ENCODE results near the gene PPP2R5E. TPM values are rescaled to one million over a fixed set of nuclear protein-coding genes. Genes with fewer than 3 reads are reported as not detected.

Gene PPP2R5E
- total RNA-seq, 1 donor = 24.1 TPM

DNA sequence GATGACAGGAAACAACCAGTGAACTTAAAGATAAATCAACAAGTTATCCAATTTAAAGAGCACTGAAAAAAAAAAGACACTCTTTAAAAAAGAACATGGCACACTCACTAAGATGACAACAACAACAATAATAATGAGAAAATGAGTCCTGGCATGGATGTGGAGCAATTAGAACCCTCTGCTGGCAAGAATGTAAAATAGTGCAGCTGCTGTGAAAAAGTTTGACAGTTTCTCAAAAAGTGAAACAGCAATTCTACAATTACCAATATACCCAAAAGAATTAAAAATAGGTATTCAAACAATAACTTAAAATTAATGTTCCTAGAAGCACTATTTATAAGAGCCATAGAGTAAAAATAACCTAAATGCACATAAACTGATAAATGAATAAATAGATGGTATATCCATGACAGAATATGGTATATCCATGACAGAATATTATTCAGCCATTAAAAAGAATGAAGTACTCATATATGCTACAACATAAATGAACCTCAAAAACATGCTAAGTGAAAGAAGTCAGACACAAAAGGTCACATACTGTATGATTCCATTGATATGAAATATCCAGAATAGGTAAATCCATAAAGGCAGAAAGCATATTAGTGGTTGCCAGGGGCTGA is 175.3 kb downstream of the PPP2R5E start:
- Histone ChIP-seq H3K4me3 (ENCODE audit: low read length) (no peak overlapping the region), H3K4me1 (ENCODE audit: insufficient read depth, low read length) (no peaks in the 10 kb centered on the region), H3K9me3 (ENCODE audit: low read depth, low read length) (no peaks in the 10 kb centered on the region), H3K27me3 (ENCODE audit: insufficient read depth, low read length) (no peaks in the 10 kb centered on the region)

GRCh38 chr14:63362389-63362819 is 180.8 kb downstream of the PPP2R5E start:
- Histone ChIP-seq H3K4me3 (ENCODE audit: low read length) (no peak overlapping the region), H3K4me1 (ENCODE audit: insufficient read depth, low read length) (no peaks in the 10 kb centered on the region), H3K27me3 (ENCODE audit: insufficient read depth, low read length) (no peaks in the 10 kb centered on the region), H3K9me3 (ENCODE audit: low read depth, low read length) (no peaks in the 10 kb centered on the region)

DNA sequence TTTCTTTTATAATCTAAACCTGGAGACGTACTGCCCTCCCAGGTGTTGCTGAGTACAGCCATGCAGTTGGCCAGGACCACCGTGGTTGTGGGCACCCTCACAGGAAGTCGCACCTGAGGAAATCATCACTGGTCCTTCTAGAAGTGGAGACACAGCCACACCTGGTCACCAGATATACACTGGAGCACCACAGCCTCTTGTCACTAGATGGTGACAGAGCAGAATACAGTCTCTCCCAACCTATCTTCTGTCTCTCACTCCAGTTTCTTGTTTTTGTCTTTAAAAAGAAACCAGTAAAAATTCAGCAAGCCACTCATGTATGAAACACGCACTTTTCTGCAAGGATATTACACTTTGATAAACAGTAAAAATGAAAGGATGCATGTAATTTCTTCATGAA is 181.4 kb downstream of the PPP2R5E start:
- Histone ChIP-seq H3K4me3 (ENCODE audit: low read length) (no peak overlapping the region), H3K27me3 (ENCODE audit: insufficient read depth, low read length) (no peaks in the 10 kb centered on the region), H3K4me1 (ENCODE audit: insufficient read depth, low read length) (no peaks in the 10 kb centered on the region), H3K9me3 (ENCODE audit: low read depth, low read length) (no peaks in the 10 kb centered on the region)

- no peaks in the 10 kb centered on the region for H3K4me1 ChIP-seq (ENCODE audit: insufficient read depth, low read length)
- no peaks in the 10 kb centered on the region for H3K9me3 ChIP-seq (ENCODE audit: low read depth, low read length)
- no peak overlapping the region for H3K4me3 ChIP-seq (ENCODE audit: low read length)
- H3K27me3 ChIP-seq (ENCODE audit: insufficient read depth, low read length) = no peaks in the 10 kb centered on the region
Observed at GRCh38 chr14:63357841-63358240, 185.3 kb downstream of the PPP2R5E start.

DNA sequence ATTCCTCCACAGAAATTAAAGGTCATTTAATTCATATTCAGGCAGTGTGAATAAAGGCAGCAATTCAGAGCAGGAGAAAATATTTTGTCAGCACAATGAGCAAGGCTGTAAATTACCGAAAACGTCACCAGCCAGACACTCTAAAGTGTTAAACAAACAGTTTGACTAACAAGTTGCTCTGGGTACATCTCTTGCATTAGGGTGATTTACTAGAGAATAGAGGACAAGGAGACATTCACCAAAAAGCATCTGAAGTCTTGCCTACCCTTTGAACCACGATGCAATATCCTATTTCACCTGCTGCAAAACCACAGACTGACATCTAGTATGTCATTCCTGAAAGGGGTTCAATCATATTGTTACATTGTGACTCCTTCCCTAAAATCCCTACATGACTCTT is 197.4 kb downstream of the PPP2R5E start:
- H3K27me3 ChIP-seq (ENCODE audit: insufficient read depth, low read length) = no peaks in the 10 kb centered on the region
- no peak overlapping the region for H3K4me3 ChIP-seq (ENCODE audit: low read length)
- no peaks in the 10 kb centered on the region for H3K9me3 ChIP-seq (ENCODE audit: low read depth, low read length)
- no peaks in the 10 kb centered on the region for H3K4me1 ChIP-seq (ENCODE audit: insufficient read depth, low read length)

DNA sequence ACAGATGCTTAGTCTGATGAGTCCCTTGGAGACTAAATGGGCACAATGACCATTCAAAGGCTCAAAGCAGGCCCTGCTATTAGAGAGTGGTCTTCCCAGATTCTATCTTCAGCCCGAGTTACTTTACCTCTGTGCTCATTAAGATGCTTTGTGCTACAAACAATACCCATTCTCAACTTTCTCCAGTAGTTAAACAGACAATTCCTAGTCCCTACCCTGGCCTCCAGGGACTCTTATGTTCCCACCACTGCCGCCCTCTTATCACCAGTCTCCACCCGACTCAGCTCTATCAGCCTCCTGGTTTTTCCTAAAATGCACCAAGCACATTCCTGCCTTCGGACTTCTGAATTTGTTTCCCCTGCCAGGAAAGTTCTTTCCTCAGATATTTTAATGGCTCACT is 198.8 kb downstream of the PPP2R5E start:
- Histone ChIP-seq H3K4me3 (ENCODE audit: low read length) (no peak overlapping the region), H3K4me1 (ENCODE audit: insufficient read depth, low read length) (no peaks in the 10 kb centered on the region), H3K9me3 (ENCODE audit: low read depth, low read length) (no peaks in the 10 kb centered on the region), H3K27me3 (ENCODE audit: insufficient read depth, low read length) (no peaks in the 10 kb centered on the region)

GRCh38 chr14:63343878-63344277 is 199.3 kb downstream of the PPP2R5E start:
- Histone ChIP-seq H3K4me3 (ENCODE audit: low read length) (no peak overlapping the region), H3K4me1 (ENCODE audit: insufficient read depth, low read length) (no peaks in the 10 kb centered on the region), H3K9me3 (ENCODE audit: low read depth, low read length) (no peaks in the 10 kb centered on the region), H3K27me3 (ENCODE audit: insufficient read depth, low read length) (no peaks in the 10 kb centered on the region)

GRCh38 chr14:63342371-63342770 is 200.8 kb downstream of the PPP2R5E start:
- H3K9me3 ChIP-seq (ENCODE audit: low read depth, low read length) = no peaks in the 10 kb centered on the region
- H3K27me3 ChIP-seq (ENCODE audit: insufficient read depth, low read length) = no peaks in the 10 kb centered on the region
- no peaks in the 10 kb centered on the region for H3K4me1 ChIP-seq (ENCODE audit: insufficient read depth, low read length)
- no peak overlapping the region for H3K4me3 ChIP-seq (ENCODE audit: low read length)

DNA sequence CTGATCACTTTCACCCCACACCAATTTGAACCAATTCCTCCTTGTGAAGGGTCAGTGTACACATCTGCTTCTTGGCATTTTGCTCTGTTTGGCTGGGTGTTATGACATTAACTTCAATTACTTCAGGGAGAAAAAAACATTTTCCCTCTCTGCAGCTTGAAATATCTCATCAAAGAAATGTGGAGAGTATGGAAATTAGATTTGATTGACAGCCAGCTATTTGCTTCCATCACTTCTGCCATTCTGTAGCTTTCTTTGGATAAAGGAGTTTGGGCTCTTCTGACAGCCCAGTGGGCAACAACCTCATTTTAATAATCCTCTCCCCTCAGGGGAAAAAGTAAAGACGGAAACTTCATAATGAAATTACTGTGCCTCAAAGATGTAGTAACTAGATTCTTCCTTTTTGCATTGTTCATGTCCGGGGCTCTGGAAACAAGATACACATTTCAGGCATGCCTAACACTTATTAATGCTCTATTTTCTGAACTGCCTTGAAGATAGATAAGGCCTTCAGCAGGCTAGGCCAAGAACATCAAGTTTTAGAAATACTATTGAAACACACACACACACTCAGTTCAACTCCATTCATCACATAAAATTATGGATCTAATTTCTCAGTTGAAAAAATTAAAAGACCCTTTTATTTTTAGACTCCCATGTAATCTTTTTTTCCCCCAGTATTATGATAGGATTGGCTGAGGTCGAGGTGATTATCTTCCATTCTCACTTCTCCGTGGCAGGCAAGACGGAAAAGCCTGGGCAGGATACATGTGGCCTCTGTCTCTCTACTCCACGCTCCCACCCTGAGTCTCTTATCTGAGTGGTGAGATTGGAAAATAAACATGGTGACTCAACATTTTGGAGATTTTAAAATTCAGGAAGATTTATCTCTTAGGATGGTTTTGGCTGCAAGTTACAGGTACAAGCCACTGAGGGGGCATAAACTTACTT is 214.1 kb downstream of the PPP2R5E start:
- Histone ChIP-seq H3K9me3 (ENCODE audit: low read depth, low read length) (no peaks in the 10 kb centered on the region), H3K27me3 (ENCODE audit: insufficient read depth, low read length) (peaks cover 2% of the 10 kb centered on the region), H3K4me1 (ENCODE audit: insufficient read depth, low read length) (no peaks in the 10 kb centered on the region), H3K4me3 (ENCODE audit: low read length) (no peak overlapping the region)

- no peaks in the 10 kb centered on the region for H3K4me1 ChIP-seq (ENCODE audit: insufficient read depth, low read length)
- H3K9me3 ChIP-seq (ENCODE audit: low read depth, low read length) = no peaks in the 10 kb centered on the region
- peaks cover 2% of the 10 kb centered on the region for H3K27me3 ChIP-seq (ENCODE audit: insufficient read depth, low read length)
- no peak overlapping the region for H3K4me3 ChIP-seq (ENCODE audit: low read length)
Observed at GRCh38 chr14:63326840-63327239, 216.3 kb downstream of the PPP2R5E start.

DNA sequence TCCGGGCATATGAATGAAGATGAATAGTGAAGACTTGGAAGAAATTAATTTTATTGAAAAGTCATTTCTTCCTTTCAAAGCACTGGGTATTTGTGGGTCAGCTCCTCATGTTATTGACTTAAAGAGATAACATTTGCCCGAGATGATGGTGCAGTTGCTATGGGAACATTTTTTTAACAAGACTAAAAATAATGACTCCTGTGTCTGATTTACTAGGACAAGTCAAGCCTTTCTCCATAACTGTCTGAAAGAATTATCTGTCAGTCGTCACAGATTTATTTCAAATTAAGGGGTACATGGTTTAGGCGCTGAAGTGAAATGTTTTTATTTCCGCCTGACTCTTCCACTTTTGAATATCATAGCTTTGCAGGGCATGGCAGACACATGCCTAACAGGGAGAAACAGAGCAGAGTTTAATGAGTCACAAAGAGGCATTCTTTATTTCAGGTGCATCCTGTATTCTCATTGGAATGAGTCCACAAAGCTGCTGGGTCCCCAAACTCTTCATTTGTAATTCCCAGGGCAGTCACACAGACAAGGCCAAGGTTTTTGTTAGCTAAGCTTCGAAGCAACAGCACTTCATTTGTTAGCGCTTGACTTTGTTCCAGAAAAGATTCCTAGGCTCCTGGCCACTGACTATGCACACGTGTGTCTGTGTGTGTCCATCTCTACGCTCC is 220.1 kb downstream of the PPP2R5E start:
- H3K27me3 ChIP-seq (ENCODE audit: insufficient read depth, low read length) = no peaks in the 10 kb centered on the region
- no peaks in the 10 kb centered on the region for H3K9me3 ChIP-seq (ENCODE audit: low read depth, low read length)
- H3K4me3 ChIP-seq (ENCODE audit: low read length) = no peak overlapping the region
- H3K4me1 ChIP-seq (ENCODE audit: insufficient read depth, low read length) = no peaks in the 10 kb centered on the region

- no peaks in the 10 kb centered on the region for H3K4me1 ChIP-seq (ENCODE audit: insufficient read depth, low read length)
- H3K9me3 ChIP-seq (ENCODE audit: low read depth, low read length) = no peaks in the 10 kb centered on the region
- no peak overlapping the region for H3K4me3 ChIP-seq (ENCODE audit: low read length)
- no peaks in the 10 kb centered on the region for H3K27me3 ChIP-seq (ENCODE audit: insufficient read depth, low read length)
Observed at GRCh38 chr14:63322472-63322871, 220.7 kb downstream of the PPP2R5E start.

Measured in mononuclear cell (primary cell).